ENCODE data around the gene ARHGAP25.

Gene ARHGAP25

GRCh38 chr2:68719912-68720311 lies 14.7 kb upstream of the ARHGAP25 start:
- DNase-seq, result no peak

- DNase-seq, result no peak
These were observed 13.9 kb upstream of the ARHGAP25 start for GRCh38 chr2:68720665-68721064.

GRCh38 chr2:68721482-68722101 lies 13.0 kb upstream of the ARHGAP25 start:
- DNase-seq, result no peak

- no peak for DNase-seq
These were observed 11.9 kb upstream of the ARHGAP25 start for GRCh38 chr2:68722712-68723111.

DNA sequence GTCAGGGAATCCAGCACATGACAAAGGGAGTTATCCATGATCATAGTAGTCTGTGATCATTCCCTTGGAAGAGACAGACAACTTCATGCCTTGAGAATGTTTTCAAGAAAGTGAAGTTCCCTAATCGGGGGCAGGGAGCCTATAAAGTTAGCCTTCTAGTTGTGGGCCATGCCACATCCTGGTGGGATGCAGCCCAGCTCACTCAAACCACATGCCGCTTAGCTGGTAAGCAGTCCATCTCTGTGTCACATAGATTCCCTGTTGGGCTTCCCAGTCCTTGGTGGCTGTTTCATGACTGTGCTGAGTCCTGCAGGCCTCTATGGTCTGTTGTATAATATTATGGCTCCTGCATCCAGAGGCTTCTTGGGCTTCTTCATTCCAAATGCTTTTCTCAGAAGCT lies 11.4 kb upstream of the ARHGAP25 start:
- no peak for DNase-seq

DNA sequence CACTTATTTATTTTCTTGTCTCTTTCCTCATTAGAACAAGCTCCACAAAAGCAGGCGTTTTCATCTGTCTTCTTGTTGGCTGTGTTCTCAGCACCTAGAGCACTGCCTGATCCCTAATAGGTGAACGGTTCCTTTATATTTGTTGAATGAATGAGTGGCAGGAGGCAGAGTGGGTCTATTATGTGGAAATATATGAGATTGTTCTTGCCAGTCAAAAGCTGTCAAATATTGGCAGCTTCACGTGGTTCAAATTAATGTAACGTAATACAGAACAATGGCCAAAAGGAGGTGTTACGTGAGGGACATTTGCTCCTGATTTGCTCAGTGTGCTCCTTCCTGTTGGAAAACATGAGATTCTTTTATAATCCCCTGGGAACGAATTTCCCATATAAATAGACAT lies 8.5 kb upstream of the ARHGAP25 start:
- DNase-seq, result no peak

DNA sequence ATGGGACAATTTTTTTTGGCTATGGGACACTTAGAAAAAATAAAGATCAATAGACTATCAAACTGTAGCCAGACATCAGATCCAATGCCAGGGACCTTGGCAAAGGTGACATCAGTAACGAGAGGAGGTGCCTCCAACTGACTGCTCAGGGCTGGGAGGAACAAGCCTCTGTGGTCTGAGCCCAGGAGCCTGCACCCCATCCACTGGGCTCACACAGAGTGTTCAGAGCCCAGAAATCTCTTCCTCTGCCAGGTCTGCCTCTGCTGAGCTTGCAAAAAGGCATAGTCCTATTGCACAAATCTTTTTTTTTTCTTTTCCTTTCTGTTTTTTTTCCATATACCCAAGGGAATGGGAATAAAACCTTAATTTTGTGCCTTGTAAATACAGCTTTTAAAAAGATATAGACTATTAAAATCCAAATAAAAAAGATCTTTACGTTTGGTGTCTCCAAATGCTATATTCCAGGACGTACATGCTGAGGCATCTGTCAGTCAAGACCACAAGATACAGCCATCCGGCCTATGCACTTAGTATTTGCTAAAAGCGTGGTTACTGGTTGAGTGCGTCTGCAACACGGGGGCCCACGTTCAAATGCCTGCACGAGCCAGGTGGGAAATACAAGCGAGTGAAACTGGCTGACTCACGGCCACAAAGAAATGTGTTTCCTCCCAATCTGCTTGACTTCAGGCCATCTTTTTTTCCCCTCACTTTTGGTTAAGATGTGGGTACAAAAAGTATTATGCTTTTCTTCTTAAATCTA lies 7.8 kb upstream of the ARHGAP25 start:
- DNase-seq, result no peak

GRCh38 chr2:68727683-68728375 lies 6.8 kb upstream of the ARHGAP25 start:
- no peak for DNase-seq

- DNase-seq, result no peak
These were observed 3.8 kb upstream of the ARHGAP25 start for GRCh38 chr2:68730828-68731227.

DNA sequence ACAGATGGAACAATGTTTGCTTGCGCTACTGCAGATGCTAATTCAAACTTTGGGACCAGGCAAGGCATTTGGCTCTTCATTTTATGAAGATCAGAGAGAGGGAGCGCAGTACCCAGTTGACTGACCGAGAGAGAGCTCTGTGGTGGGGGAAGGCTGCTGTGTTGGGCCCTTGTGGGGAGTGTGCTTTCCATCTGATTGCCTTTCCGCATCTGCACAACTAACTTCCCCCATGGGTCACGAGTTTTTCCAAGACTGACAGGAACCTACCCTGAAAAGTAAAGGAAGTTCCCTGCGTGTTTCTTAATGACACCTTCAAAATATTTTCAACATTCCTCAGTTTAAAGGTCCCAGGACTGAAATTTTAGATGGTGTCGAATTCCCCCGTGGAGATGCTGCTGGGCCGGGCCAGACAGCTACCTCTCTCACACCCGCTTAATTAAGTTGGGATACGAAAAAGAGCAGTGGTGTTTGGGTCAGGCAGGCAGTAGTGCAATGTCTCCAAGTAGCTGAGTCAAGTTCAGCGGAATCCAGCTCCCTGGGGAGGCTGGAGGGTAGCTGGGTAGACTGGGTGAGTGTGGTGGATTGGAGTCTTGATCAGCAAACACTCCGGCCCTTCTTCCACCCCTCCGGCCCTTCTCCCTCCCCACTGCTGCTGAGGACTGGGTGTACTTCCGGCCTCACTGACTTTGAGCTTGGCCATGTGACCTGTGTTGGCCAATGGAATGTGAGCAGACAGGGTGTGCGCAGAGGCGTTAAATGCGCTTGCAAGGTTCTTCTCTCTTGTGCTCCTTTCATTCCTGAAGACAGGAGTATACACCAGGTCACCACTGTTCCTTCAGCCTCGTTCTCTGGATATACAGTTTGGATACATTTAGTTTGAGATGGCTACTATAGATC lies 2.3 kb upstream of the ARHGAP25 start:
- no peak for DNase-seq

DNA sequence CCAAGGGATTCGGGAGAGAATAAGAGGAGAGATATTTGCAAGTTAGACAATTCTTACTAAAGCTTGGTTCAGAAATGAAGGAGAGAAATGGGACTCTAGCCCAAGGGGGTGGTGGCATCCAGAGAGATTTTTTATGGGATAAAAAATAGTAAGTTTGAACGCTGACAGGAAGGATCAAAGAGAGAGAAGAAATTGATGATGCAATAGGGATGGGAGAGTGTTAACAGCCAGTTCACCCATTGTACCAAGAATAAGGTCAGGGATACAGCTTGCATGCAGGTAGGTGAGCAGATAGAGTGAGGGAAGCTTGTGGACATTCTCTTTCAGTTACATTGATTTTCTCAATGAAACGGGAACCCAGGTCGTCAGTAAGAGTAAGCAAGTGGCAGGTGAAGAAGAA lies 1.2 kb upstream of the ARHGAP25 start:
- DNase-seq, result no peak

DNA sequence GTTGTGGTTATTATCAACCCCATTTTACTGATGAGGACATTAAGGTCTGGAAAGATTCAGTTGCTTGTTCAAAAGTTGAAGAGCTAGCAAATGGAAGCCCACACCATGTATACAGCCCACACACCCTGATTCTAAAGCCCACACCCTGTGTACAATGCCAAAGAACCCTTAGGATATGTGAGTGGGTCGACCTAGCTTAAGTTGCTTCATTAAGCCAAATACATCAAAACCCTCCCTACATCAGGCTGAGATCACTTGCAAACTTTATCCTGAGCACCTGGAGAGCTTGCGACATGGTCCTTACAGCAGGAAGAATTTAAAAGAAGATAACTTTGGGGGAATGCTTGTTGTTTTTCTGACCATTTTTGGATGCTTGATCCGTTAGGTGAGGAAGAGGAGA lies 435 bp upstream of the ARHGAP25 start:
- no peak for DNase-seq

DNA sequence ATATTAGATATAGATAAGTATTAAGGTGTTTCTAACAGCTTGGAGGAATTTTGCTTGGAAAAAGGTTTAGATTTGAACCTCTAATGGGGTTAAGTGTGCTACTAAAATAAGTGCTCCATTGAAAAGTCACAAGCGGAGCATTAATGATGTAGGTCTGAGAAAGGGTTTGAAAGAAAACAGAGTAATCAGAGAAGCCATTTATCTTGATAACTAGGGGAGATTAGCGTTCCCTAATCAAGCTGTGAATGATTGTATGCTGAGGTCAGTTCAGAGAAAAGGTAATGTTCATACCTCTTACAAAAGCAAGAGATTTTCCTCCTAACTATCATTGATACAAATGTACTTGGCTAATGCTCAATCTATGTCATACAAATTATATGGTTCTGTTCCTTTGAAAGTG lies 1.5 kb downstream of the ARHGAP25 start:
- DNase-seq, result no peak

GRCh38 chr2:68737711-68738110 lies 3.1 kb downstream of the ARHGAP25 start:
- no peak for DNase-seq

DNA sequence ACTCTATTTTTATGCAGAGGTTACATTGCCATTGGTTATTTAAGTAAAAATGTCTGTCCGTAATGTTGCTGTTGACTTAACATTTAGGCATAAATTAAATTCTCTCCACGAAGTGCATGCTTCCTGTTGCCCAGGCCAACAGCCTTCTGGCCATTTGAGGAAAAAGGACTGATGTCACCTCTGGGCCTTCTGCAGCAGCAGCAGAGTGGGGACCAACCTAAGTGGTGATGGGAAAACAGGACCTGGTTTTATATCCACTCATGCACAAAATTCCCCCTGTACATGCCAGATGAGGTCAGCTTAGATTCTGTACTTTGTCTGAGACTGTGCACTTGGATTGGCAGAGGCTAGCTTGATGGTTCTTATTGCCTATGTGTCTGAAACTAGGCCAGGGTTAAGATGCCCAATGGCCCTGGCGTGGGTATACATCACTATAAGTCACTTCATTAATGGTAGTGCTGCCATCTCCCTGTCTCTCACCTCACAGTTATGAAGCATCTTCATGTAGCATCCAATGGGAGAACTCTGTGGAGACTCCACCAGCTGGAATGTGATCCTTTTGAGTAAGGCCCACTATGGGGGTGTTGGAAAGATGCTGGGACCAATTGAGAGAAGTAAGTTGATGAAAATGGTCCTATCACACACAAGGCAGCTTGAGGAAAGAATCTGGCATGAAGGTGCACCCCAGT lies 4.4 kb downstream of the ARHGAP25 start:
- no peak for DNase-seq

DNA sequence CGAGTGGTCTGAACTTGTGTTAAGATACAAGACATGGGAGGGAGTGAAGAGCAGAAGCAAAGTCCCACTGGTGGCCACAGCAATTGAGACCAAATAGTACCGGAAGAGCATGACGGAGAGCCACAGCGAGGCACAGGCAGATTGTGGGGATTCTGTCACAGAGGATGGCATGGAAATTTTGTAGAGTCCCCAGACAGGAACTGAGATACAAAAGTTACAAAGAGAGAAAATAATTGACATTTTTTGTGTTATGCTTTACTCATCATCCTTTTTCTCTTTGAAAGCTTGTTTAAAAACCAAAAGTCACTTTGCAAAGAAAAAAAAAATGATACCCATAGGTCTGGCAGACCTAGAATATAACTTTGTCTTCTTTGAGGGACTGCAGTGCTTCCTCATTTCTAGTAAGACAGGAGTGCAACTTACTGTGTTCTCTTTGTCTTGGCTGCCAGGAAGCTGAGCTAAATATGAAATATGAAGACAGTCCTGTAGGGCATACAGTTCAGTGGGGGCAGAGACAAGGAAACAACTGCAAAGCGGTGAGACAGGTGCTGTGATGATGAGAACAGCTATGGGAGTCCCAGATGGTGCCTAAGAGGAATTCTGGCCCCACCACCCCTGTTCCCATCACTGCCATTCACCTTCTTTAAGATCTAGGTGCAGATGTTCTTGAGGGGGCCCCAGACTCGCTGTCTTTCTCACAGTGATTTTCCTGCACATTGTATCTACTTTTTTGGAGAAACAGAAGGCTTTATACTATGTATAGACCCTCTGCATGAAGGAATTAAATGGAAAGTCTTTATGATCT lies 5.2 kb downstream of the ARHGAP25 start:
- DNase-seq, result no peak

DNA sequence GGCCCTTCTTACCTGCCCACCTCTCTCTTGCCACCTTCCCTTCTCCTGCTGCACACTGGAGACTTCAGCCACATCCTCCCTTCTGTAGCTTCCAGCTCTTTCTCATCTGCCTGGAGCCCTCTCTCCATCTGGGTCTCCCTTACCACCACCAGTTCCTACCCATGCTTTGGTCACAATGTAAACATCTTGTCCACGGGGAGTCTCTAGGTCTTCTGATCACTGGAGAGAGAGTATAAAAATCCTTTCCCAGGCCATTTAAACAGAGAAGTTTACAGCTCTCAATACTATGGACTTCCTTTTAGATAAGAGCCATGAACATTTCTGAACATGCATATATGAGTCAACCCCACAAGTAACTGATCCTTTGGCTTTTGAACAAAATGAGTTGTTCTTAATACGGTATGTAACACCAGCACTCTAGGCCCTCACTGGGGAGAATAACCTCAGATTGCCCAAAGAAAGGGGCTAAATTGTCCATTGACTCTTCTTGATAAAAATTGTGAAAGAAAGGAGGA lies 5.8 kb downstream of the ARHGAP25 start:
- no peak for DNase-seq

- no peak for DNase-seq
These were observed 6.6 kb downstream of the ARHGAP25 start for GRCh38 chr2:68741238-68741637.

DNA sequence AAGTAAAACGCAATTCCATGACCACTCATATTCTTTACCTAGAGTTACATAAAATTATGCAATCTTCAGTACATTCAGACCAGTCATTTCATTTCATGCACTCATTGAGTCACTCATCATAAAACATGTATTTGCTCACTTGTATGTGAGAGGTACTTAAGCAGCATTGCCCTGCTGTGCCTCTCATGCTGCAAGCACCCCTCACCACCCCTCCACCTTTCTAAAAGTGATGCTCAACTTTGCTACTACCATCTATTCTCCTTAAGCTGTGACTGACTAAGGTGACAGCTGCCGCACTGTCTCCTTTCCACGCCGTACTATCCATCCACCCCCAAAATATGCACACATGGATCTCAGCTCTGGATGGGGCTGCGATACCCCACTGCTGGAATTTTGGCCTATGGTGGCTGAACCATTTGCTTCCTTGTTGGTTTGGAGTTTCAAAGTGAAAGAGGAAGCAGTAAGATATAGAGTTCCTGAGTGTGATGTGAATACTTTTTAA lies 7.2 kb downstream of the ARHGAP25 start:
- DNase-seq, result no peak

- no peak for DNase-seq
These were observed 8.2 kb downstream of the ARHGAP25 start for GRCh38 chr2:68742626-68743415.

All from retina (tissue), 1 donor.